ENCODE measurements around the gene PTPN1. TPM values are rescaled to one million over a fixed set of nuclear protein-coding genes. Genes with fewer than 3 reads are reported as not detected.
A peak's percentile ranks its signal among the peaks of the same experiment; 100 is the strongest.

Gene PTPN1
- total and polyA plus RNA-seq, 5 donors: 20.8 to 37.4 (median 25.6) TPM

- 95% methylated on average over 15 of the region's 15 CpGs for WGBS
- Histone ChIP-seq H3K4me3 (ENCODE audit: low read length) (no peak overlapping the region), H3K27me3 (ENCODE audit: control insufficient read depth, insufficient read depth) (no peaks in the 10 kb centered on the region), H3K4me1 (ENCODE audit: control insufficient read depth, insufficient read depth, low read length) (no peaks in the 10 kb centered on the region), H3K9me3 (ENCODE audit: control insufficient read depth, low read length) (no peaks in the 10 kb centered on the region), H3K27ac (ENCODE audit: low read length) (no peak overlapping the region)
- intact Hi-C loops (cut with DNase I): no loop called here
- ATAC-seq: peak in 1 of 2 donors; percentile 10
- peak in 2 of 3 donors; percentile 26 to 44 for DNase-seq
These were observed 92.4 kb downstream of the PTPN1 start for GRCh38 chr20:50602432-50603088.

GRCh38 chr20:50604451-50604850 is 94.3 kb downstream of the PTPN1 start:
- H3K4me1 ChIP-seq (ENCODE audit: control insufficient read depth, insufficient read depth, low read length): no peaks in the 10 kb centered on the region
- WGBS: 90% methylated on average over 12 of the region's 12 CpGs

GRCh38 chr20:50605136-50605535 is 95.0 kb downstream of the PTPN1 start:
- ATAC-seq (no peak), DNase-seq (no peak)
- no peak overlapping the region for H3K27ac ChIP-seq (ENCODE audit: low read length)
- 96% methylated on average over 5 of the region's 5 CpGs for WGBS
- intact Hi-C loops (cut with DNase I): no loop called here
- H3K4me1 ChIP-seq (ENCODE audit: control insufficient read depth, insufficient read depth, low read length): no peaks in the 10 kb centered on the region
- no peak overlapping the region for H3K4me3 ChIP-seq (ENCODE audit: low read length)
- H3K9me3 ChIP-seq (ENCODE audit: control insufficient read depth, low read length): no peaks in the 10 kb centered on the region
- H3K27me3 ChIP-seq (ENCODE audit: control insufficient read depth, insufficient read depth): no peaks in the 10 kb centered on the region

More at GRCh38 chr20:50604451-50604850, 94.3 kb downstream of the PTPN1 start:
- ATAC-seq (no peak), DNase-seq (peak in 2 of 3 donors; percentile 30 to 50)
- no peaks in the 10 kb centered on the region for H3K27me3 ChIP-seq (ENCODE audit: control insufficient read depth, insufficient read depth)
- no peak overlapping the region for H3K27ac ChIP-seq (ENCODE audit: low read length)
- intact Hi-C loops (cut with DNase I): no loop called here
- H3K9me3 ChIP-seq (ENCODE audit: control insufficient read depth, low read length): no peaks in the 10 kb centered on the region
- H3K4me3 ChIP-seq (ENCODE audit: low read length): no peak overlapping the region

- Histone ChIP-seq H3K27me3 (ENCODE audit: control insufficient read depth, insufficient read depth) (no peaks in the 10 kb centered on the region), H3K4me1 (ENCODE audit: control insufficient read depth, insufficient read depth, low read length) (no peaks in the 10 kb centered on the region), H3K27ac (ENCODE audit: low read length) (no peak overlapping the region), H3K4me3 (ENCODE audit: low read length) (no peak overlapping the region), H3K9me3 (ENCODE audit: control insufficient read depth, low read length) (no peaks in the 10 kb centered on the region)
- intact Hi-C loops (cut with DNase I): no loop called here
- ATAC-seq (no peak), DNase-seq (peak in 1 of 3 donors; percentile 41)
- WGBS: 85% methylated on average over 9 of the region's 9 CpGs
These were observed 97.3 kb downstream of the PTPN1 start for GRCh38 chr20:50607436-50607835.

GRCh38 chr20:50607850-50608749 is 97.9 kb downstream of the PTPN1 start:
- ATAC-seq: no peak
- H3K4me3 ChIP-seq (ENCODE audit: low read length): no peak overlapping the region
- no peaks in the 10 kb centered on the region for H3K9me3 ChIP-seq (ENCODE audit: control insufficient read depth, low read length)
- DNase-seq: peak in 2 of 3 donors; percentile 36 to 59
- no peaks in the 10 kb centered on the region for H3K27me3 ChIP-seq (ENCODE audit: control insufficient read depth, insufficient read depth)
- no peaks in the 10 kb centered on the region for H3K4me1 ChIP-seq (ENCODE audit: control insufficient read depth, insufficient read depth, low read length)
- 92% methylated on average over 32 of the region's 32 CpGs for WGBS
- intact Hi-C loops (cut with DNase I): no loop called here
- H3K27ac ChIP-seq (ENCODE audit: low read length): no peak overlapping the region

GRCh38 chr20:50608750-50609104 is 98.5 kb downstream of the PTPN1 start:
- Histone ChIP-seq H3K9me3 (ENCODE audit: control insufficient read depth, low read length) (no peaks in the 10 kb centered on the region), H3K4me1 (ENCODE audit: control insufficient read depth, insufficient read depth, low read length) (no peaks in the 10 kb centered on the region), H3K27ac (ENCODE audit: low read length) (no peak overlapping the region), H3K4me3 (ENCODE audit: low read length) (no peak overlapping the region), H3K27me3 (ENCODE audit: control insufficient read depth, insufficient read depth) (no peaks in the 10 kb centered on the region)
- ATAC-seq (no peak), DNase-seq (no peak)
- 97% methylated on average over 13 of the region's 13 CpGs for WGBS
- intact Hi-C loops (cut with DNase I): no loop called here

DNA sequence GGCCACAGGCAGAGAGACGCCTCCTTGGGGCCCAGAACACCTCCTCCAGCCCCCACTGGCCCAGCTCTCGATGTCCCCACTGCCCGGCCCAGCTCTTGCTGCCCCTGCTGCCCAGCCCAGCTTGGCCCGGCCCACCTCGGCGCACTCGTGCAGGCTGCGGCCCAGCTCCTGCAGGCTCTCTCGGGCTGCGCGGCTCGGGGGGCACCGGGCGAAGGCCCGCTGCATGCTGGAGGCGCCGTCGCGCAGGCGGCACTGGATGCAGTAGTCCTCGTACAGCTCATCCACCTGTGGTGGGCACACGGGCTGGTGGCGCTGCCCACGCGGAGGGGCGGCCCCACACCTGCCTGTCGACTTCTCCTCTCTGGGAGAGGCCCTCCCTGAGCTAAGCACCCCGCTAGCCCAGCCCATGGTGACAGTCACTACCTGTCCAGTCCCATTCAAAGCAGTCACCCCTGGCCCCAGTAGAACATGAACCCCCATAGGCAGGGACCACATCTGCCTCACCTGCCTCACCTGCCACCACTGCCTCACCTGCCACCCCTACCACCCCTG is 99.3 kb downstream of the PTPN1 start:
- 95% methylated on average over 28 of the region's 28 CpGs for WGBS
- no peak overlapping the region for H3K4me3 ChIP-seq (ENCODE audit: low read length)
- peak; percentile 6 to 13 for ATAC-seq
- intact Hi-C loops (cut with DNase I): no loop called here
- peak in 2 of 3 donors; percentile 47 to 59 for DNase-seq
- no peaks in the 10 kb centered on the region for H3K27me3 ChIP-seq (ENCODE audit: control insufficient read depth, insufficient read depth)
- H3K4me1 ChIP-seq (ENCODE audit: control insufficient read depth, insufficient read depth, low read length): no peaks in the 10 kb centered on the region
- no peak overlapping the region for H3K27ac ChIP-seq (ENCODE audit: low read length)
- H3K9me3 ChIP-seq (ENCODE audit: control insufficient read depth, low read length): no peaks in the 10 kb centered on the region

GRCh38 chr20:50610212-50610718 is 100.1 kb downstream of the PTPN1 start:
- intact Hi-C loops (cut with DNase I): no loop called here
- no peaks in the 10 kb centered on the region for H3K4me1 ChIP-seq (ENCODE audit: control insufficient read depth, insufficient read depth, low read length)

GRCh38 chr20:50611128-50611810 is 101.1 kb downstream of the PTPN1 start:
- H3K27me3 ChIP-seq (ENCODE audit: control insufficient read depth, insufficient read depth): no peaks in the 10 kb centered on the region
- WGBS: 71% methylated on average over 15 of the region's 15 CpGs
- H3K27ac ChIP-seq (ENCODE audit: low read length): no peak overlapping the region
- H3K4me1 ChIP-seq (ENCODE audit: control insufficient read depth, insufficient read depth, low read length): no peaks in the 10 kb centered on the region
- intact Hi-C loops (cut with DNase I): no loop called here
- ATAC-seq (peak; percentile 38 to 82), DNase-seq (peak in 2 of 3 donors; percentile 73 to 81)
- H3K9me3 ChIP-seq (ENCODE audit: control insufficient read depth, low read length): no peaks in the 10 kb centered on the region
- no peak overlapping the region for H3K4me3 ChIP-seq (ENCODE audit: low read length)

More at GRCh38 chr20:50610212-50610718, 100.1 kb downstream of the PTPN1 start:
- H3K27me3 ChIP-seq (ENCODE audit: control insufficient read depth, insufficient read depth): no peaks in the 10 kb centered on the region
- H3K9me3 ChIP-seq (ENCODE audit: control insufficient read depth, low read length): no peaks in the 10 kb centered on the region
- ATAC-seq: no peak
- H3K27ac ChIP-seq (ENCODE audit: low read length): no peak overlapping the region
- peak in 2 of 3 donors; percentile 7 to 17 for DNase-seq
- WGBS: 77% methylated on average over 4 of the region's 4 CpGs
- no peak overlapping the region for H3K4me3 ChIP-seq (ENCODE audit: low read length)

- DNase-seq (peak in 2 of 3 donors; percentile 4 to 30), ATAC-seq (no peak)
- Histone ChIP-seq H3K9me3 (ENCODE audit: control insufficient read depth, low read length) (no peaks in the 10 kb centered on the region), H3K4me1 (ENCODE audit: control insufficient read depth, insufficient read depth, low read length) (no peaks in the 10 kb centered on the region), H3K27me3 (ENCODE audit: control insufficient read depth, insufficient read depth) (no peaks in the 10 kb centered on the region), H3K4me3 (ENCODE audit: low read length) (no peak overlapping the region), H3K27ac (ENCODE audit: low read length) (no peak overlapping the region)
- intact Hi-C loops (cut with DNase I): no loop called here
- 93% methylated on average over 15 of the region's 15 CpGs for WGBS
These were observed 103.4 kb downstream of the PTPN1 start for GRCh38 chr20:50613438-50614169.
